Mesenchymal stem cell (in vitro differentiated cells and primary cell): Measurements from ENCODE around the gene NECTIN1.
A peak's percentile ranks its signal among the peaks of the same experiment; 100 is the strongest.

Experiments
- DNase-seq: peaks from one replicate; pipeline ENCODE4 v3.0.0-alpha.2; 2013
- H2AFZ ChIP-seq: one replicate; pipeline ENCODE4 v1.6.1; 2013; ENCODE audit warnings: low read depth, mild to moderate bottlenecking, control low read depth, inconsistent platforms, low read length, moderate library complexity
- H2AK5ac ChIP-seq: 2 replicates; pipeline ENCODE4 v1.6.1; 2013; ENCODE audit warnings: low read length, moderate library complexity, mild to moderate bottlenecking, inconsistent platforms; ENCODE audit not compliant: severe bottlenecking
- H2BK120ac ChIP-seq: one replicate; pipeline ENCODE4 v1.6.1; 2013; ENCODE audit warnings: low read depth, mild to moderate bottlenecking, inconsistent platforms, low read length, moderate library complexity
- H2BK12ac ChIP-seq, 2 experiments: one replicate each; pipeline ENCODE4 v1.6.1; 2013; ENCODE audit warnings: inconsistent platforms in 2 of 2, low read length in 2 of 2, mild to moderate bottlenecking in 2 of 2, moderate library complexity in 2 of 2, control low read depth in 1 of 2
- H2BK15ac ChIP-seq: one replicate; pipeline ENCODE4 v1.6.1; 2013; ENCODE audit warnings: mild to moderate bottlenecking, low read depth, inconsistent platforms; ENCODE audit not compliant: poor library complexity, severe bottlenecking
- H2BK5ac ChIP-seq: 2 replicates; pipeline ENCODE4 v1.6.1; 2013; ENCODE audit warnings: low read depth, mild to moderate bottlenecking, low read length, control low read depth, inconsistent platforms; ENCODE audit not compliant: poor library complexity, severe bottlenecking
- H3K14ac ChIP-seq, 2 experiments: one replicate each; pipeline ENCODE4 v1.6.1; 2013; ENCODE audit warnings: inconsistent platforms in 2 of 2, low read length in 2 of 2, control low read depth in 1 of 2, mild to moderate bottlenecking in 1 of 2, moderate library complexity in 1 of 2
- H3K18ac ChIP-seq, 2 experiments: one replicate each; pipeline ENCODE4 v1.6.1; 2013; ENCODE audit warnings: inconsistent platforms in 2 of 2, low read length in 2 of 2, control low read depth in 1 of 2, low read depth in 1 of 2, mild to moderate bottlenecking in 1 of 2
- H3K23ac ChIP-seq, 2 experiments: one replicate each; pipeline ENCODE4 v1.6.1; 2013; ENCODE audit warnings: inconsistent platforms in 2 of 2, low read length in 2 of 2, mild to moderate bottlenecking in 2 of 2, moderate library complexity in 2 of 2, control low read depth in 1 of 2
- H3K27ac ChIP-seq: 2 replicates; pipeline ENCODE4 v1.5.1; 2013; ENCODE audit warnings: mild to moderate bottlenecking, moderate library complexity, low read length, control low read depth, inconsistent platforms; ENCODE audit not compliant: poor library complexity, severe bottlenecking
- H3K27me3 ChIP-seq, 2 experiments: 2 replicates each; pipeline versions ENCODE4 v1.6.1 to v1.7.0; 2013; ENCODE audit warnings: low read length in 2 of 2, mild to moderate bottlenecking in 2 of 2, moderate library complexity in 2 of 2, control low read depth in 1 of 2, inconsistent platforms in 1 of 2; ENCODE audit not compliant: control insufficient read depth in 1 of 2, insufficient read depth in 1 of 2
- H3K36me3 ChIP-seq, 2 experiments: 2 replicates each; pipeline versions ENCODE4 v1.6.1 to v1.7.0; 2013; ENCODE audit warnings: low read length in 2 of 2, control low read depth in 1 of 2, inconsistent platforms in 1 of 2, low read depth in 1 of 2, mild to moderate bottlenecking in 1 of 2; ENCODE audit not compliant: insufficient read depth in 2 of 2, control insufficient read depth in 1 of 2
- H3K4ac ChIP-seq, 2 experiments: one replicate each; pipeline ENCODE4 v1.6.1; 2013; ENCODE audit warnings: inconsistent platforms in 2 of 2, low read length in 2 of 2, mild to moderate bottlenecking in 2 of 2, moderate library complexity in 2 of 2, control low read depth in 1 of 2, low read depth in 1 of 2
- H3K4me1 ChIP-seq: 2 replicates; pipeline ENCODE4 v1.6.1; 2013; ENCODE audit warnings: low read depth, low read length, control low read depth; ENCODE audit not compliant: control insufficient read depth, insufficient read depth
- H3K4me2 ChIP-seq: 2 replicates; pipeline ENCODE4 v1.6.1; 2013; ENCODE audit warnings: low read length, mild to moderate bottlenecking, inconsistent platforms; ENCODE audit not compliant: poor library complexity, severe bottlenecking
- H3K4me3 ChIP-seq, 2 experiments: 2 replicates each; pipeline versions ENCODE4 v1.5.1 to v1.7.0; 2013; ENCODE audit warnings: low read length in 2 of 2, mild to moderate bottlenecking in 2 of 2, control low read depth in 1 of 2, low read depth in 1 of 2; ENCODE audit not compliant: insufficient read depth in 1 of 2
- H3K79me1 ChIP-seq: replicated peaks from 2 replicates; pipeline ENCODE4 v1.6.1; 2013; ENCODE audit warnings: mild to moderate bottlenecking, control low read depth, low read length, inconsistent platforms; ENCODE audit not compliant: poor library complexity, severe bottlenecking
- H3K9ac ChIP-seq: 2 replicates; pipeline ENCODE4 v1.7.0; 2013; ENCODE audit warnings: mild to moderate bottlenecking, low read length, moderate library complexity
- H3K9me3 ChIP-seq: 2 replicates; pipeline ENCODE4 v1.7.0; 2013; ENCODE audit warnings: mild to moderate bottlenecking, low read length; ENCODE audit not compliant: control insufficient read depth
- H4K8ac ChIP-seq: one replicate; pipeline ENCODE4 v1.6.1; 2013; ENCODE audit warnings: inconsistent platforms, mild to moderate bottlenecking, low read length, moderate library complexity
- H4K91ac ChIP-seq: one replicate; pipeline ENCODE4 v1.6.1; 2013; ENCODE audit warnings: mild to moderate bottlenecking, low read length, inconsistent platforms
- WGBS: methylation state at CpG from one replicate; pipeline ENCODE4 v1.1.7; 2013; ENCODE audit warnings: mixed read lengths; 5-methylcytosine and 5-hydroxymethylcytosine counted together

Gene NECTIN1

DNA sequence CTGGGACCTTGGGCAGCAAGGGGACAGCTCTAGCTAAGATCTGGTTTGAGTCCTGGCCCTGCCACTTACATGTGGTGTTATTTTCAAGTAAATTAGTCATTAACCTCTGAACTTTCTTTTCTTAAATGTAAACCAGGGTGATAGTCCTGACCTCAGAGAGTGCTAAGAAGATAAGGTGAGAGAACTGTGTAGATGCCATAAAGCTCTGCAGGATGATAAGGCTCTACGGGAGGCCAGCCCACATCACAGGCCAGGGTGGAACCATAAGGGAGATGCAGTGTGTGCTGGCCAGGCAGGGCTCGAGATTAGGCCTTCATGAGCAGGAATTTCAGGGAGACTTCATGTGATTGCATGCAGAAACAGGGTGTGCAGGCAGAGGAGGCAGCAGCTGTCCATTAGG, 24.2 kb downstream of the NECTIN1 start:
- Histone ChIP-seq H3K4me3 (no peak overlapping the region), H3K9ac (no peak overlapping the region), H2BK120ac (no peak overlapping the region), H3K9me3 (no peaks in the 10 kb centered on the region), H4K8ac (no peak overlapping the region), H2AK5ac (no peak overlapping the region), H3K27me3 (no peaks in the 10 kb centered on the region), H3K4me2 (no peak overlapping the region), H3K27ac (no peak overlapping the region), H2AFZ (no peak overlapping the region), H3K23ac (no peak overlapping the region), H3K18ac (no peak overlapping the region), H4K91ac (no peak overlapping the region), H2BK5ac (no peak overlapping the region), H3K36me3 (peaks cover 3 to 4% of the 10 kb centered on the region in 2 experiments), H3K4me1 (peaks cover 24% of the 10 kb centered on the region), H3K4ac (no peak overlapping the region), H3K79me1 (peaks cover 50% of the 10 kb centered on the region), H2BK12ac (no peak overlapping the region), H2BK15ac (no peak overlapping the region), H3K14ac (no peak overlapping the region)
- no peak for DNase-seq
- WGBS, result 18% methylated on average over 2 of the region's 2 CpGs

- no peak overlapping the region for H2BK5ac ChIP-seq
- H2BK15ac ChIP-seq, result no peak overlapping the region
- H3K9me3 ChIP-seq, result no peaks in the 10 kb centered on the region
- no peak overlapping the region for H3K27ac ChIP-seq
- no peak overlapping the region for H3K4me3 ChIP-seq
- no peak overlapping the region for H2BK120ac ChIP-seq
- H2BK12ac ChIP-seq, result no peak overlapping the region
- no peak overlapping the region for H3K18ac ChIP-seq
- WGBS, result 65% methylated on average over 14 of the region's 15 CpGs
- no peak overlapping the region for H4K91ac ChIP-seq
- H3K79me1 ChIP-seq, result peaks cover 39% of the 10 kb centered on the region
- no peak overlapping the region for H3K14ac ChIP-seq
- H4K8ac ChIP-seq, result peak overlapping the region; percentile 61
- peaks cover 14% of the 10 kb centered on the region for H3K4me1 ChIP-seq
- H3K4ac ChIP-seq, result no peak overlapping the region
- no peak overlapping the region for H3K4me2 ChIP-seq
- no peak overlapping the region for H3K23ac ChIP-seq
- no peak overlapping the region for H3K9ac ChIP-seq
- H3K36me3 ChIP-seq, result peaks cover 3 to 4% of the 10 kb centered on the region in 2 experiments
- no peaks in the 10 kb centered on the region for H3K27me3 ChIP-seq
- H2AFZ ChIP-seq, result no peak overlapping the region
- peak; percentile 59 for DNase-seq
- H2AK5ac ChIP-seq, result no peak overlapping the region
Observed at GRCh38 chr11:119701591-119702549, 27.1 kb downstream of the NECTIN1 start.

DNA sequence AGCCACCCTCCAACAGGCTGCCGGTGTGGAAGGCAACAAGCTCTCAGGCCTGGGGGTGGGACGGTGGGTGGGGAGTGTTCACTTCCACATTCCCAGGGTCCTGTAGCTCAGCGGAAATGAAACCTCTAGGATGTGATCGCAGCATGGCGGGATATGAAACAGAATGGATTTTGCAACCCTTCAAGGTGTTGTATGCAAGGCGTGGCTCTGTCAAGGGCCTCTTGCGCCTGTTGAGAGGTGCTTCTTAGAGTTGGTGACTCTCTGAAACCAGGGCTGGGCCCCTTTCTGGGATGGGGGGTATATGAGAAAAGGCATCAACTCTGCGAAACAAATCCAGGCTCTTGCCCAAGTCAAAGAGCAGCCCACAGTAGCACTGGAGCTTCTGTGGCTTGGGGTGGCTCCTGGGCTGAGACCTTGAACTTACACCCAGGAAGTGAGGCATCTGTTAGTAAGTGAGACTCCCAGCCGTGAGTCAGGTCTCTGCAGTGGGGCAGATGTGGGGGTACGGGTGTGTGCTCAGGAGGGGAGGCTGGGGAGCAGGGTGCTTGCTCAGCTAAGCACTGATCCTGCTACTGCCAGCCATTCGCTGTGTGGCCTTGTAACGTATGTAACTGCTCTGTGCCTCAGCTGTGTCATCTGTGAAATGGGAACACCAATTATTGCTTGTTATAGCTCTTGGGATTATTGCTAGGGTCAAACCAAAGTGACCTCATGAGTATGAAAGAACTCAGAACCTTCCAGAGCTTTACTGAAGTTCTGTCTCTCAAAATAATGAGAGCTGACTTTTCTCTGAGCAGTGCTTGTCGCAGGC, 28.3 kb downstream of the NECTIN1 start:
- Histone ChIP-seq H2BK5ac (no peak overlapping the region), H4K8ac (no peak overlapping the region), H3K4me2 (no peak overlapping the region), H3K9ac (no peak overlapping the region), H2AFZ (no peak overlapping the region), H3K79me1 (peaks cover 44% of the 10 kb centered on the region), H3K27me3 (no peaks in the 10 kb centered on the region), H3K23ac (no peak overlapping the region), H3K27ac (no peak overlapping the region), H2BK12ac (no peak overlapping the region), H3K18ac (no peak overlapping the region), H3K9me3 (no peaks in the 10 kb centered on the region), H3K4me1 (peaks cover 23% of the 10 kb centered on the region), H2BK15ac (no peak overlapping the region), H3K4ac (no peak overlapping the region), H4K91ac (no peak overlapping the region), H3K4me3 (no peak overlapping the region), H2BK120ac (no peak overlapping the region), H2AK5ac (no peak overlapping the region), H3K36me3 (peaks cover 3 to 4% of the 10 kb centered on the region in 2 experiments), H3K14ac (no peak overlapping the region)
- WGBS, result 93% methylated on average over 13 of the region's 13 CpGs
- DNase-seq, result no peak

DNA sequence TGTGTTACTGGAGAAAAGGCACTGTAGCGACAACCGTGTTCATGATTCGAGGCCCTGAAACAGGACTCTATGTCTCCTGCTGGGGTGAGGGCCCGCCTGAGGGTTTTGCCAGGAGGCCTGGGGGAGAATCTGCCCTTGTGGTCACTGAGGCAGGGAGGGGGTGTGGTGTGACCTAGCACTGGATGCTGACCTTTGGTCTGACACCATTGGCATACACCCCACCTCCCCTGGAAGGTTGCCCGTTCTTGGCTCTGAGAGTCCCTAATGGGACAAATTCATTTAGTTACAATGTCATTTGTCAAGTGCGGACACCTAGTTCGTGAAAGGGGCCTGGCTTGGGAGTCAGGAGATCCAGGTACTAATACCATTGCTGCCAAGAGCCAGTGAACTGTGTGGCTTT, 29.0 kb downstream of the NECTIN1 start:
- no peak overlapping the region for H3K4me2 ChIP-seq
- peaks cover 42% of the 10 kb centered on the region for H3K79me1 ChIP-seq
- H3K9ac ChIP-seq, result no peak overlapping the region
- no peak overlapping the region for H2BK15ac ChIP-seq
- no peak overlapping the region for H4K8ac ChIP-seq
- H3K27ac ChIP-seq, result no peak overlapping the region
- no peak overlapping the region for H3K4me3 ChIP-seq
- peaks cover 0 to 4% of the 10 kb centered on the region in 2 experiments for H3K36me3 ChIP-seq
- no peak overlapping the region for H3K4ac ChIP-seq
- no peak overlapping the region for H2AFZ ChIP-seq
- no peak overlapping the region for H4K91ac ChIP-seq
- no peak overlapping the region for H3K14ac ChIP-seq
- 97% methylated on average over 7 of the region's 7 CpGs for WGBS
- H2AK5ac ChIP-seq, result no peak overlapping the region
- H3K23ac ChIP-seq, result no peak overlapping the region
- H3K4me1 ChIP-seq, result peaks cover 23% of the 10 kb centered on the region
- H3K18ac ChIP-seq, result no peak overlapping the region
- no peak overlapping the region for H2BK5ac ChIP-seq
- no peaks in the 10 kb centered on the region for H3K27me3 ChIP-seq
- no peak for DNase-seq
- no peaks in the 10 kb centered on the region for H3K9me3 ChIP-seq
- H2BK120ac ChIP-seq, result no peak overlapping the region
- no peak overlapping the region for H2BK12ac ChIP-seq
